Measurements from ENCODE around the gene TFF3. TPM values are rescaled to one million over a fixed set of nuclear protein-coding genes. Genes with fewer than 3 reads are reported as not detected.
A peak's percentile ranks its signal among the peaks of the same experiment; 100 is the strongest.

Gene TFF3
- total and polyA plus RNA-seq, 2 of the 13 experiments (the other 11 are each of a cell fraction or from before 2014, with no cell fraction given) = 14.2 to 26.9 TPM

DNA sequence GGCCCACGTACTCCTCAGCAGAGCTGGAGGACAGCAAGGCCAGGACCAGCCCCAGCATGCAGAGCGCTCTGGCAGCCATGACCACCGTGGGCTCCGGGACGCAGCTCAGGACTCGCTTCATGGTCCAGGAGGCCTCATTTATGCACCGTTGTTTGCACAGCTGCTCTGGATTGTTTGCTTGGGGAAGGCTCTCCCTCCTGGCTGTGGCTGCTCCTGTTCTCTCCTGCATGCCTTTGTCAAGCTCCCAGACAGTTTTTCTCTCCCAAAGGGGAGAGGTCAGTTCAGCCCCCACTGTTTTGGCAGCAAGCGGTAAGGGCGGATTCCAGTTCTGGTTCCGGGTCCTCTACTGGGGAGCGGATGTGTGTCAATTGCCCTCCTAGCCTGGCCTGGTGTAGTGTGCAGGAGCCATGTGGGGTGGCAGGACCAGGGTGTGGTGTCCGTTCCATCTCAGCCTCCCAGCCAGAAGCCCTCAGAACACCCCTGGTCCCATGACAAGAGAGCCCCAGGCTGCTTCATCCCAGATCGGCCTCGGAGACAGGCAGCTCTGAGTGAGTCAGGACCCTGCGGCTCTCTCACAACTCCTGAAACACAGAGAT, at the start of gene TFF3 (continued):
- TF ChIP-seq, protein P1, sequence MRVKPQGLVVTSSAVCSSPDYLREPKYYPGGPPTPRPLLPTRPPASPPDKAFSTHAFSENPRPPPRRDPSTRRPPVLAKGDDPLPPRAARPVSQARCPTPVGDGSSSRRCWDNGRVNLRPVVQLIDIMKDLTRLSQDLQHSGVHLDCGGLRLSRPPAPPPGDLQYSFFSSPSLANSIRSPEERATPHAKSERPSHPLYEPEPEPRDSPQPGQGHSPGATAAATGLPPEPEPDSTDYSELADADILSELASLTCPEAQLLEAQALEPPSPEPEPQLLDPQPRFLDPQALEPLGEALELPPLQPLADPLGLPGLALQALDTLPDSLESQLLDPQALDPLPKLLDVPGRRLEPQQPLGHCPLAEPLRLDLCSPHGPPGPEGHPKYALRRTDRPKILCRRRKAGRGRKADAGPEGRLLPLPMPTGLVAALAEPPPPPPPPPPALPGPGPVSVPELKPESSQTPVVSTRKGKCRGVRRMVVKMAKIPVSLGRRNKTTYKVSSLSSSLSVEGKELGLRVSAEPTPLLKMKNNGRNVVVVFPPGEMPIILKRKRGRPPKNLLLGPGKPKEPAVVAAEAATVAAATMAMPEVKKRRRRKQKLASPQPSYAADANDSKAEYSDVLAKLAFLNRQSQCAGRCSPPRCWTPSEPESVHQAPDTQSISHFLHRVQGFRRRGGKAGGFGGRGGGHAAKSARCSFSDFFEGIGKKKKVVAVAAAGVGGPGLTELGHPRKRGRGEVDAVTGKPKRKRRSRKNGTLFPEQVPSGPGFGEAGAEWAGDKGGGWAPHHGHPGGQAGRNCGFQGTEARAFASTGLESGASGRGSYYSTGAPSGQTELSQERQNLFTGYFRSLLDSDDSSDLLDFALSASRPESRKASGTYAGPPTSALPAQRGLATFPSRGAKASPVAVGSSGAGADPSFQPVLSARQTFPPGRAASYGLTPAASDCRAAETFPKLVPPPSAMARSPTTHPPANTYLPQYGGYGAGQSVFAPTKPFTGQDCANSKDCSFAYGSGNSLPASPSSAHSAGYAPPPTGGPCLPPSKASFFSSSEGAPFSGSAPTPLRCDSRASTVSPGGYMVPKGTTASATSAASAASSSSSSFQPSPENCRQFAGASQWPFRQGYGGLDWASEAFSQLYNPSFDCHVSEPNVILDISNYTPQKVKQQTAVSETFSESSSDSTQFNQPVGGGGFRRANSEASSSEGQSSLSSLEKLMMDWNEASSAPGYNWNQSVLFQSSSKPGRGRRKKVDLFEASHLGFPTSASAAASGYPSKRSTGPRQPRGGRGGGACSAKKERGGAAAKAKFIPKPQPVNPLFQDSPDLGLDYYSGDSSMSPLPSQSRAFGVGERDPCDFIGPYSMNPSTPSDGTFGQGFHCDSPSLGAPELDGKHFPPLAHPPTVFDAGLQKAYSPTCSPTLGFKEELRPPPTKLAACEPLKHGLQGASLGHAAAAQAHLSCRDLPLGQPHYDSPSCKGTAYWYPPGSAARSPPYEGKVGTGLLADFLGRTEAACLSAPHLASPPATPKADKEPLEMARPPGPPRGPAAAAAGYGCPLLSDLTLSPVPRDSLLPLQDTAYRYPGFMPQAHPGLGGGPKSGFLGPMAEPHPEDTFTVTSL (CRISPR knock-in tag; IDR thresholded peaks at IDR 0.05; ENCODE audit: borderline replicate concordance) = no peak
- TF ChIP-seq FOXK1 (CRISPR knock-in tag; IDR thresholded peaks at IDR 0.05; ENCODE audit: borderline replicate concordance, low read depth) (no peak), ZFAT (CRISPR knock-in tag; conservative IDR thresholded peaks at IDR 0.05) (no peak), KDM1A (CRISPR knock-in tag; IDR thresholded peaks at IDR 0.05) (no peak; the same call in 1 of the 2 replicates), ZNF282 (IDR thresholded peaks at IDR 0.05; ENCODE audit: partially characterized antibody) (no peak), ZNF354B (CRISPR knock-in tag; IDR thresholded peaks at IDR 0.05) (no peak), SAFB2 (CRISPR knock-in tag; IDR thresholded peaks at IDR 0.05; ENCODE audit: borderline replicate concordance, low read depth) (no peak), MIXL1 (CRISPR knock-in tag; IDR thresholded peaks at IDR 0.05) (no peak), U2AF2 (IDR thresholded peaks at IDR 0.05; ENCODE audit: low read depth, low read length) (no peak), ZNF207 (IDR thresholded peaks at IDR 0.05; ENCODE audit: borderline replicate concordance) (no peak), THAP11 (CRISPR knock-in tag; IDR thresholded peaks at IDR 0.05) (no peak), FOXJ3 (CRISPR knock-in tag; IDR thresholded peaks at IDR 0.05; ENCODE audit: borderline replicate concordance) (no peak), ZNF776 (CRISPR knock-in tag; IDR thresholded peaks at IDR 0.05) (no peak), PHF8 (CRISPR knock-in tag; IDR thresholded peaks at IDR 0.05) (peak; percentile 30; the same call in 1 of the 2 replicates)
- TF ChIP-seq, protein P2, sequence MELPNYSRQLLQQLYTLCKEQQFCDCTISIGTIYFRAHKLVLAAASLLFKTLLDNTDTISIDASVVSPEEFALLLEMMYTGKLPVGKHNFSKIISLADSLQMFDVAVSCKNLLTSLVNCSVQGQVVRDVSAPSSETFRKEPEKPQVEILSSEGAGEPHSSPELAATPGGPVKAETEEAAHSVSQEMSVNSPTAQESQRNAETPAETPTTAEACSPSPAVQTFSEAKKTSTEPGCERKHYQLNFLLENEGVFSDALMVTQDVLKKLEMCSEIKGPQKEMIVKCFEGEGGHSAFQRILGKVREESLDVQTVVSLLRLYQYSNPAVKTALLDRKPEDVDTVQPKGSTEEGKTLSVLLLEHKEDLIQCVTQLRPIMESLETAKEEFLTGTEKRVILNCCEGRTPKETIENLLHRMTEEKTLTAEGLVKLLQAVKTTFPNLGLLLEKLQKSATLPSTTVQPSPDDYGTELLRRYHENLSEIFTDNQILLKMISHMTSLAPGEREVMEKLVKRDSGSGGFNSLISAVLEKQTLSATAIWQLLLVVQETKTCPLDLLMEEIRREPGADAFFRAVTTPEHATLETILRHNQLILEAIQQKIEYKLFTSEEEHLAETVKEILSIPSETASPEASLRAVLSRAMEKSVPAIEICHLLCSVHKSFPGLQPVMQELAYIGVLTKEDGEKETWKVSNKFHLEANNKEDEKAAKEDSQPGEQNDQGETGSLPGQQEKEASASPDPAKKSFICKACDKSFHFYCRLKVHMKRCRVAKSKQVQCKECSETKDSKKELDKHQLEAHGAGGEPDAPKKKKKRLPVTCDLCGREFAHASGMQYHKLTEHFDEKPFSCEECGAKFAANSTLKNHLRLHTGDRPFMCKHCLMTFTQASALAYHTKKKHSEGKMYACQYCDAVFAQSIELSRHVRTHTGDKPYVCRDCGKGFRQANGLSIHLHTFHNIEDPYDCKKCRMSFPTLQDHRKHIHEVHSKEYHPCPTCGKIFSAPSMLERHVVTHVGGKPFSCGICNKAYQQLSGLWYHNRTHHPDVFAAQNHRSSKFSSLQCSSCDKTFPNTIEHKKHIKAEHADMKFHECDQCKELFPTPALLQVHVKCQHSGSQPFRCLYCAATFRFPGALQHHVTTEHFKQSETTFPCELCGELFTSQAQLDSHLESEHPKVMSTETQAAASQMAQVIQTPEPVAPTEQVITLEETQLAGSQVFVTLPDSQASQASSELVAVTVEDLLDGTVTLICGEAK (IDR thresholded peaks at IDR 0.05) = no peak
- TF ChIP-seq, protein P2 (CRISPR knock-in tag; IDR thresholded peaks at IDR 0.05) = 0 out of 2 replicates have a peak, but pooled peaks have one; percentile 53
